Measurements from ENCODE around the gene APLP2.
"Not testable (repeated sequence)": the region's sequence is repeated elsewhere in the genome, so short reads cannot be mapped to it uniquely, and the experiment has no call there.

Gene APLP2

DNA sequence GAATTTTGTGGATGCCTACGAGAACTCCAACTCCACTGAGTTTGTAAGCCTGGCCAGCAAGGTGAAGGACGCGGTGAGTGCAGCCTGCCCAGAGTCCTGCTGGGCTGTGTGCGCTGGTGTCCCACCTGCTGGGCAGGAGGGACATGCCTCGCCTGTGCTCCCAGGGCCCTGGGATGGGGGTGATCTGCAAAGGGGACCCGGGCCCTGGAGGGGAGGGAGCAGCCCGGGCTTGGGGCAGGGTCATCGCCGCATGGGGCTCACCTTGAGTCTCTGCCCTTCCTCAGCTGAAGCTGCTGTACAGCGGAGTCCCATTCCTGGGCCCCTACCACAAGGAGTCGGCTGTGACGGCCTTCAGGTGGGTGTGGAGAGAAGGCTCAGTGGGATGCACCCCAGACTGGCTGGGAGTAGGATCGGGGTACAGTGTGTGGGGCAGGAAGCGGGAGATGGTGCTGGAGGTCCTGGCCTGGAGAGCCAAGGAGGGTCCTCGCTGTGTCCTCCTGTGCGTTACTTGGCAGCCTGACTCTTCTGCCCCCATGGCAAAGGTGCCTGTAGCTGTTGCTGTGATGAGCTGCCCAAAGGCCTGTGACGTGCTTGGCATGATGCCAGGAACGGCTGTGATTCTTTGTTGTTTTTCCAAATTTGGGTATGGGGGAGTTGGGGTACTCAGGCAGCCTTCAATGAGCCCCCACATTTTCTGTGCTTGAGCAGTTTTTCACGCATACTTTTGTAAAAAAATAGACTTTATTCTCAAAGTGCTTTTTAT, 119.1 kb downstream of the APLP2 start:
- Histone ChIP-seq H3K4me1 (ENCODE audit: control insufficient read depth in 1 of 2, insufficient read depth in 1 of 2, low read depth in 1 of 2, low read length in 1 of 2) (no peaks in the 10 kb centered on the region), H3K27ac (no peak overlapping the region), H3K36me3 (no peaks in the 10 kb centered on the region), H3K9me3 (no peaks in the 10 kb centered on the region), H3K27me3 (no peaks in the 10 kb centered on the region), H3K4me3 (ENCODE audit: low read depth in 1 of 2, low read length in 1 of 2) (no peak overlapping the region)
- TF ChIP-seq, protein P1, sequence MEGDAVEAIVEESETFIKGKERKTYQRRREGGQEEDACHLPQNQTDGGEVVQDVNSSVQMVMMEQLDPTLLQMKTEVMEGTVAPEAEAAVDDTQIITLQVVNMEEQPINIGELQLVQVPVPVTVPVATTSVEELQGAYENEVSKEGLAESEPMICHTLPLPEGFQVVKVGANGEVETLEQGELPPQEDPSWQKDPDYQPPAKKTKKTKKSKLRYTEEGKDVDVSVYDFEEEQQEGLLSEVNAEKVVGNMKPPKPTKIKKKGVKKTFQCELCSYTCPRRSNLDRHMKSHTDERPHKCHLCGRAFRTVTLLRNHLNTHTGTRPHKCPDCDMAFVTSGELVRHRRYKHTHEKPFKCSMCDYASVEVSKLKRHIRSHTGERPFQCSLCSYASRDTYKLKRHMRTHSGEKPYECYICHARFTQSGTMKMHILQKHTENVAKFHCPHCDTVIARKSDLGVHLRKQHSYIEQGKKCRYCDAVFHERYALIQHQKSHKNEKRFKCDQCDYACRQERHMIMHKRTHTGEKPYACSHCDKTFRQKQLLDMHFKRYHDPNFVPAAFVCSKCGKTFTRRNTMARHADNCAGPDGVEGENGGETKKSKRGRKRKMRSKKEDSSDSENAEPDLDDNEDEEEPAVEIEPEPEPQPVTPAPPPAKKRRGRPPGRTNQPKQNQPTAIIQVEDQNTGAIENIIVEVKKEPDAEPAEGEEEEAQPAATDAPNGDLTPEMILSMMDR (IDR thresholded peaks at IDR 0.05) = no peak

DNA sequence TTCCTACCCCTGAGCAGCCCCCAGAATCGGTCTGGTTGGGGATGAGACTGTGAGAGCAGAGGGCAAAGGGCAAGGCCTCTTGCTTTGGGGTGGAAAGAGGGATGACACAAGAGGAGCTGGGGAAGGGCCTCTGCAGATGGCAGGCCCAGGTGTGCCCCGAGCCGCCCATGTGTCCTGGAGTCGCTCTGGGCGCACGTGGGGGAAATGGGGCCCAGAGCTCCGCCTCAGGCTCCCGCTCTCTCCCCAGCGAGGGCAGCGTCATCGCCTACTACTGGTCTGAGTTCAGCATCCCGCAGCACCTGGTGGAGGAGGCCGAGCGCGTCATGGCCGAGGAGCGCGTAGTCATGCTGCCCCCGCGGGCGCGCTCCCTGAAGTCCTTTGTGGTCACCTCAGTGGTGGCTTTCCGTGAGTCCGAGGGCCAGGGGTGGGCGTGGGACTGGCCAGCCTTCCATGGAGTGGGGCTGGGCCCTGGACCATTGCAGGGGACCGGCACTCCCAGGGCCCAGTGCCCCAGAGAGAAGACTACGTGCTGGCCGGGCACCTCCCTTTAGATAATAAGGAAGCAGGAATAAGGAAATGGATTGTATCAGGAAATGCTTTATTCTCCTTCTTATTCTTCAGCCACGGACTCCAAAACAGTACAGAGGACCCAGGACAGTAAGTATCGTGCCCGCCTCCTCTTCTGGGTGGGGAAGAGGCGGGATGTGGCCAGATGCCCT, 120.0 kb downstream of the APLP2 start:
- H3K27ac ChIP-seq = no peak overlapping the region
- no peaks in the 10 kb centered on the region for H3K27me3 ChIP-seq
- H3K9me3 ChIP-seq = no peaks in the 10 kb centered on the region
- H3K4me1 ChIP-seq (ENCODE audit: control insufficient read depth in 1 of 2, insufficient read depth in 1 of 2, low read depth in 1 of 2, low read length in 1 of 2) = no peaks in the 10 kb centered on the region
- TF ChIP-seq, protein P1 (IDR thresholded peaks at IDR 0.05) = no peak
- H3K4me3 ChIP-seq (ENCODE audit: low read depth in 1 of 2, low read length in 1 of 2) = no peak overlapping the region
- no peaks in the 10 kb centered on the region for H3K36me3 ChIP-seq

DNA sequence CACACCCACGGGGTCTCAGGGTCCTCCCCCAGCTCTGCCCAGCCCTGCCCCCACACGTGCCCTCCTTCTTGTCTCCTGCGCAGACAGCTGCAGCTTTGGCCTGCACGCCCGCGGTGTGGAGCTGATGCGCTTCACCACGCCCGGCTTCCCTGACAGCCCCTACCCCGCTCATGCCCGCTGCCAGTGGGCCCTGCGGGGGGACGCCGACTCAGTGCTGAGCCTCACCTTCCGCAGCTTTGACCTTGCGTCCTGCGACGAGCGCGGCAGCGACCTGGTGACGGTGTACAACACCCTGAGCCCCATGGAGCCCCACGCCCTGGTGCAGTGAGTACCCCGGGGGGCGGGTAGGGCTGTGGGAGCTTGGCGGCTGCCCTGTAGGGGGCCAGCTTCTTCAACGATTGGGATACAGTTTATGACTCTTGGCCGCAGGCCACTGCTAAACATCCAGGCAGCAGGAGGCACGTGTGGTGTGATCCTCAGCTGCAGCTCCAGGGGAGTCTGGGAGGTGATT, 120.7 kb downstream of the APLP2 start:
- Histone ChIP-seq H3K27me3 (no peaks in the 10 kb centered on the region), H3K4me3 (ENCODE audit: low read depth in 1 of 2, low read length in 1 of 2) (no peak overlapping the region), H3K9me3 (no peaks in the 10 kb centered on the region), H3K36me3 (no peaks in the 10 kb centered on the region), H3K4me1 (ENCODE audit: control insufficient read depth in 1 of 2, insufficient read depth in 1 of 2, low read depth in 1 of 2, low read length in 1 of 2) (no peaks in the 10 kb centered on the region), H3K27ac (no peak overlapping the region)
- TF ChIP-seq, protein P1 (IDR thresholded peaks at IDR 0.05) = no peak

DNA sequence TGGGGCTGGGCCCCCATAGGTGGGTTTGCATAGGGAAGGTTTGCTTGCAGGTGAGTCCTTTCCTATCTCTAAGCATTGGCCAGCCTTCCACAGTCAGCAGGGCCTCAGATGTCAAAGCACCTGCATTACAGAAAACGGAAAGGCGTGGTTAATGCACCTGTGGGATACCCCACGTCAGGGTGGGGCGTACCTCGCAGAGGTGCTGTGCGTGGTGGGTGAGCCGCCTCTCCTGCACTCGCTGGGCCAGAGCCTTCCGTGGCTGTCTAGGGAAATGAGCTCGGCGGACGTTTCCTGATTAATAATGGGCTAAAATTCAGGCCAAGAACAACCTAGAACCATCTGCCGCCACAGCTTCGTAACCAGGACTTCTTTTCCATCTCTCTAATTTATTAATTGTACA, 122.2 kb downstream of the APLP2 start:
- H3K36me3 ChIP-seq = peaks cover 7% of the 10 kb centered on the region
- no peak overlapping the region for H3K27ac ChIP-seq
- H3K9me3 ChIP-seq = no peaks in the 10 kb centered on the region
- no peaks in the 10 kb centered on the region for H3K4me1 ChIP-seq (ENCODE audit: control insufficient read depth in 1 of 2, insufficient read depth in 1 of 2, low read depth in 1 of 2, low read length in 1 of 2)
- no peak overlapping the region for H3K4me3 ChIP-seq (ENCODE audit: low read depth in 1 of 2, low read length in 1 of 2)
- TF ChIP-seq, protein P1 (IDR thresholded peaks at IDR 0.05) = no peak
- H3K27me3 ChIP-seq = no peaks in the 10 kb centered on the region

DNA sequence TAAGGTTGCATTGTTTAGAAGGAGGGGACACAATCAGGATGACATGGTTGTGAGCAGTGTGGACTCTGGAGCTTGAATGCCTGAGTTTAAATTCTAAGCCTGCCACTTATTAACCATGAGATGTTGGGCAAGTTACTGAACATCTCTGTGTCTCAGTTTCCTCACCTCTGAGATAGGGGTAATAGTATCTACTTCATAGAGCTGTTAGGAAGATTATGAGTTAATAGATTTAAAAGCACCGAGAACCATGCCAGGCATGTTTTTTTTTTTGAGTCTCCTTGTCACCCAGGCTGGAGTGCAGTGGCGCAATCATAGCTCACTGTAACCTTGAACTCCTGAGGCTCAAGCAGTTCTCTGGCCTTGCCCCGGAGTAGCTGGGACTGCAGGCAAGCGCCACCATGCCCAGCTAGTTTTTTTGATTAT, 123.2 kb downstream of the APLP2 start:
- Histone ChIP-seq H3K4me3 (ENCODE audit: low read depth in 1 of 2, low read length in 1 of 2) (no peak overlapping the region), H3K27ac (no peak overlapping the region), H3K9me3 (no peaks in the 10 kb centered on the region), H3K36me3 (peaks cover 7% of the 10 kb centered on the region), H3K27me3 (no peaks in the 10 kb centered on the region), H3K4me1 (ENCODE audit: control insufficient read depth in 1 of 2, insufficient read depth in 1 of 2, low read depth in 1 of 2, low read length in 1 of 2) (no peaks in the 10 kb centered on the region)
- TF ChIP-seq, protein P1 (IDR thresholded peaks at IDR 0.05) = no peak

DNA sequence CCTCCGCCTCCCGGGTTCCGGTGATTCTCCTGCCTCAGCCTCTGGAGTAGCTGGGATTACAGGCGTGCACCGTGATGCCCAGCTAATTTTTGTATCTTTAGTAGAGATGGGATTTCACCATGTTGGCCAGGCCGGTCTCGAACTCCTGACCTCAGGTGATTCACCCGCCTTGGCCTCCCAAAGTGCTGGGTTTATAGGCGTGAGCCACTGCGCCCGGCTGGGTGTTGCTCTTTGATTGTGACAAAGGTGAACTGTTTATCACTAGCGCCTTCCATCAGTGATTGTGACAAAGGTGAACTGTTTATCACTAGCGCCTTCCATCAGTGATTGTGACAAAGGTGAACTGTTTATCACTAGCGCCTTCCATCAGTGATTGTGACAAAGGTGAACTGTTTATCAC, 123.9 kb downstream of the APLP2 start:
- H3K4me1 ChIP-seq (ENCODE audit: control insufficient read depth in 1 of 2, insufficient read depth in 1 of 2, low read depth in 1 of 2, low read length in 1 of 2); H3K27ac ChIP-seq; H3K4me3 ChIP-seq (ENCODE audit: low read depth in 1 of 2, low read length in 1 of 2); H3K27me3 ChIP-seq; H3K9me3 ChIP-seq: not testable (repeated sequence)
- H3K36me3 ChIP-seq = peaks cover 12% of the 10 kb centered on the region

Measured in neutrophil (primary cell).